GM18868 (cell line): ENCODE results near the gene EVL.
A peak's percentile ranks its signal among the peaks of the same experiment; 100 is the strongest.
"Not testable (repeated sequence)": the region's sequence is repeated elsewhere in the genome, so short reads cannot be mapped to it uniquely, and the experiment has no call there.

Source experiments
- ATAC-seq: cut with Tn5 transposase; IDR thresholded peaks from one replicate; pipeline ENCODE4 v1.9.1; 2021; ENCODE audit warnings: mild to moderate bottlenecking, moderate library complexity; ENCODE audit not compliant: unreplicated experiment

EVL gene

GRCh38 chr14:100157548-100158232 lies 92.5 kb downstream of the EVL start:
- ATAC-seq, result not testable (repeated sequence)

GRCh38 chr14:100158566-100159093 lies 93.4 kb downstream of the EVL start:
- no peak for ATAC-seq

- ATAC-seq, result peak; percentile 61
Measured at GRCh38 chr14:100159094-100159864, 94.1 kb downstream of the EVL start, which contains the start of gene DEGS2. DEGS2 (minus strand) TSS chr14:100159645; CDS start chr14:100159587, 58 bp downstream.

- peak; percentile 17 for ATAC-seq
Measured at GRCh38 chr14:100159865-100160533, 94.8 kb downstream of the EVL start.

- ATAC-seq, result no peak
Measured at GRCh38 chr14:100160534-100160916, 95.3 kb downstream of the EVL start.

- no peak for ATAC-seq
Measured at GRCh38 chr14:100165376-100165775, 100.2 kb downstream of the EVL start.

- no peak for ATAC-seq
Measured at GRCh38 chr14:100165831-100166440, 100.7 kb downstream of the EVL start.

- ATAC-seq, result no peak
Measured at GRCh38 chr14:100168506-100168905, 103.3 kb downstream of the EVL start.

GRCh38 chr14:100170880-100171279 lies 105.7 kb downstream of the EVL start:
- no peak for ATAC-seq

GRCh38 chr14:100172811-100173210 lies 107.6 kb downstream of the EVL start:
- no peak for ATAC-seq

- ATAC-seq, result no peak
Measured at GRCh38 chr14:100173353-100173752, 108.1 kb downstream of the EVL start.

- ATAC-seq, result no peak
Measured at GRCh38 chr14:100176811-100177327, 111.6 kb downstream of the EVL start.

GRCh38 chr14:100178691-100179090 lies 113.5 kb downstream of the EVL start:
- ATAC-seq, result no peak

GRCh38 chr14:100180671-100181070 lies 115.4 kb downstream of the EVL start:
- ATAC-seq, result not testable (repeated sequence)

GRCh38 chr14:100181876-100182551 lies 116.8 kb downstream of the EVL start:
- ATAC-seq, result not testable (repeated sequence)

GRCh38 chr14:100187247-100187833 lies 122.1 kb downstream of the EVL start:
- ATAC-seq, result no peak

- ATAC-seq, result no peak
Measured at GRCh38 chr14:100188392-100189030, 123.3 kb downstream of the EVL start.

GRCh38 chr14:100190126-100190525 lies 124.9 kb downstream of the EVL start:
- no peak for ATAC-seq

GRCh38 chr14:100191584-100192249 lies 126.5 kb downstream of the EVL start:
- no peak for ATAC-seq
